HG02943 (cell line): ENCODE data around the gene ALKBH1.
"Not testable (repeated sequence)": the region's sequence is repeated elsewhere in the genome, so short reads cannot be mapped to it uniquely, and the experiment has no call there.

Source experiments
- ATAC-seq: cut with Tn5 transposase; IDR thresholded peaks from one replicate; pipeline ENCODE4 v1.9.1; 2021; ENCODE audit warnings: mild to moderate bottlenecking, low read depth, moderate library complexity; ENCODE audit not compliant: unreplicated experiment

The ALKBH1 gene, protein sequence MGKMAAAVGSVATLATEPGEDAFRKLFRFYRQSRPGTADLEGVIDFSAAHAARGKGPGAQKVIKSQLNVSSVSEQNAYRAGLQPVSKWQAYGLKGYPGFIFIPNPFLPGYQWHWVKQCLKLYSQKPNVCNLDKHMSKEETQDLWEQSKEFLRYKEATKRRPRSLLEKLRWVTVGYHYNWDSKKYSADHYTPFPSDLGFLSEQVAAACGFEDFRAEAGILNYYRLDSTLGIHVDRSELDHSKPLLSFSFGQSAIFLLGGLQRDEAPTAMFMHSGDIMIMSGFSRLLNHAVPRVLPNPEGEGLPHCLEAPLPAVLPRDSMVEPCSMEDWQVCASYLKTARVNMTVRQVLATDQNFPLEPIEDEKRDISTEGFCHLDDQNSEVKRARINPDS

DNA sequence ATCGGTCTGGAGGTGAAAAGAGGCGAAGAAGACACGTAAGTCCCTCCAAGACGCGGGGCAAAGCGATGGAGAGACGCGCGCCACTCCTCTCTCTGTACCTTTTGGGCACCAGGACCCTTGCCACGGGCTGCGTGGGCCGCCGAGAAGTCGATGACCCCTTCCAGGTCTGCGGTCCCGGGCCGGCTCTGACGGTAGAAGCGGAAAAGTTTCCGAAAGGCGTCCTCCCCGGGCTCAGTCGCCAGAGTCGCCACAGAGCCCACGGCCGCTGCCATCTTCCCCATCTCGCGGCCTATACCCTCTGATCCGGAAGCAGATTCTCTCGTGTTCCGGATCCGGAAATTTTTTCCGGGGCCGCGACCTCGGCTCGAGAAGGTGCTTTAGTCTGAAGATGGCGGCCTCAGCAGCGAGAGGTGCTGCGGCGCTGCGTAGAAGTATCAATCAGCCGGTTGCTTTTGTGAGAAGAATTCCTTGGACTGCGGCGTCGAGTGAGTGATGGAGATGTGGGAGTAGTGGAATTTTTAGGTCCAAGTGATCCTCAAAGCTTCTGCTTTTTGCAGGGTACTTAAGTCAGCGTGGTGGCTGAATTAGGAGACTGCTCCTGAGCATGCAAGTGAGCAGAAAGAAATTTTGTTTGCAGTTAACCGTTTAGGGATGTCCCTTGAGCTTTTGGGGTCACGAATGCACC is at the start of gene ALKBH1, which contains the start of gene SLIRP:
Gene ALKBH1 (minus strand): TSS at position 300 of the 685 bp plus-strand sequence. CDS start 19 bp downstream, at position 281.
Gene SLIRP (plus strand): TSS at position 380 of the 685 bp plus-strand sequence. CDS start 9 bp downstream, at position 389.
- ATAC-seq = peak; percentile 92

DNA sequence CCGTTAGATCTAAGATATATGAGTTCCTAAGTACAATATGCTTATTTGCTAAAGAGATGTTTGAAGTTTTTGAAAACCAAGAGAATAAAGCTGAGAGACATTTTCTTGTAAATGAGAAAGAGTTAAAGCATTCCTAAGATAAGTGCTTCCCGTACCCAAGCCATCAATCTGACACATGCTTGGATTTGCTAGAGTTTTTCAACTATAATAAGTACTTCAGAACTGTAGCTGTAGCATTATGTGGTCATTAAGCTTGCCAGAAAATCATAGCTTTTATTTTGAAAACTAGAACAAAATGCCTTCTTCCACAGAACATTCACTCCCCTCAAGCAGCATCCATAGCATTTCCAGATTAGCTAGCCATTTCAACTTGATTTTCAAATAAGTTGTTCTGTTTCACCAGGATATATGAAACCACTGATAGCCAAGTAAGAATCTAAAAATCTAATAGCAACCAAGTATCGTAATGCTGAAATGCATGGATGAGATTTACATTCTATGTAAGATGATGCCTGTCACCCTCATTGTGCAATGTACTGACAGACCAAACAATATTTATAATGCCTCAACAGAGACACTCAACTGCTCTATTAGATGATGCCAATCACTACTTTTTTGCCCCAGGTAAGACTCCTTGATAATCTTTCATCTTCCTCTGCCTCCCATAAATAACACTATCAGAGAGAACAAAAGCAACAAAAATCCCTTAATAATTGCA is 45.1 kb upstream of the ALKBH1 start:
- ATAC-seq = no peak

DNA sequence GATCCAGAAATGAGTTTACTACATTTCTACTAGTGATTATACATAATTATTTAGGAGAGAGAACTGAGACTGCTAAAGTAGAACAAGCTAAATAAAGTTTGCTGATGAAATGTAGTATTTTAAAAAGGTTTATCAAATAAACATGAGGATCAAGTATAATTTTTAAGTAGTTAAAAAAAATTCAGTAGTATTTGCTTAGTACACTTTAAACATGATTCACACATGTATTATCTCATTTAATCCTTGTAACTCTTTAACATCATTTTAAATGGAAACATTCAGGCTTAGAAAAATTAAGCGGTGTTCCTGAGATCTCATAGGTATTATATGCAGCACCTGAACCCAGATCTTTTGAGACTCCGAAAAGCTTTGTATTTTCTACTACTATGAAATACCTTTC is 44.4 kb upstream of the ALKBH1 start:
- ATAC-seq = no peak

DNA sequence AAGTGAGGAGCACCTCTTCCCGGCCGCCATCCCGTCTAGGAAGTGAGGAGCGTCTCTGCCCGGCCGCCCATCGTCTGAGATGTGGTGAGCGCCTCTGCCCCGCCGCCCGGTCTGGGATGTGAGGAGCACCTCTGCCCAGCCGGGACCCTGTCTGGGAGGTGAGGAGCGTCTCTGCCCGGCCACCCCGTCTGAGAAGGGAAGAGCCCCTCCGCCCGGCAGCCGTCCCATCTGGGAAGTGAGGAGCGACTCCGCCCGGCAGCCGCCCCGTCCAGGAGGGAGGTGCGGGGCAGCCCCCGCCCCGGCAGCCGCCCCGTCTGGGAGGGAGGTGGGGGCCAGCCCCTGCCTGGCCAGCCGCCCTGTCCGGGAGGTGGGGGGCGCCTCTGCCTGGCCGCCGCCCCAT is 39.6 kb upstream of the ALKBH1 start:
- not testable (repeated sequence) for ATAC-seq

DNA sequence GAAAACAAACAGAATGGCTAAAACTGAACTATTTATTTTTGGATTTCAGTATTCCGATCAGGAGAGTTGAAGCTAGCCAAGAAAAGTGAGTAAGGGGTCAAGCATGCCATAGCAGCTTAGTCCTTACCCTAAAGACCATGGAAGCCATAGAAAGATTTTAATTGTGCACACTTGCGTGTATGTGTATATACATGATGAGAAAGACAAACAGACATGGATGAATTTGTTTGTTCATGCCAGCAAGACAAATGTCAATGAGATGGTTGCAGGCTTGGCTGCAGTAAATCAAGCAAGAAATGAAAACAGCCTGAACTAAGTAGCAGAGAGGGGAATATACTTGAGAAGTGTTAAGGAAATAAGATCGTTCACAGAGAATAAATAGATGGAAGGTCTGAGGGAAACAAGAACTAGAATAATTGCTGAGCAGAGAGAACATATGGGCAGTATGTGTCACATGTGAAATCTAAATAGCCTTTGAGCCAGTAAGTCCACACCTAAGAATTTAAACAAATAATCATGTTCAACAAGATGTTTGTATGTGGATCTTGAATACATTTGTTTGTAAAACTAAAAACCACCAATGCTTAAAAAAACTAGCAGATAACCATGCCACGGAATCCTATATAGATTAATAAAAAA is 38.4 kb upstream of the ALKBH1 start:
- no peak for ATAC-seq

DNA sequence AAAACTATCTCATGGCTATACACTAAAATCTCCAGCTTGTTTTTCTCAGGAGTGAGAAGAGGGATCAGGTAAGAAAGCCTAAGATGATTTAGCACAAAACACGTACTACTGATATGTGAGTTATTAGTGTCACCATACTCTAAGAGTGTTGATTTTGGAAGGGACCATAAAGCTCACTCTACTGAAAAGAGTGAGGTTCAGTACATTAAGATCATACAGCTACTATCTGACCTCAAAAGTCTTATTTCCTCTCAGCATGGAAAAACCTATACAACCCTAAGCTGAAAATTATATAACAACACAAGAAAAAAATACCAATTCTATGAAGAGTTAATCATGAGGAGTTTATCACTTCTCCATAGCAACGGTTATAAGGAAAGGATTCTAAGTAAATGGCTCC is 33.6 kb upstream of the ALKBH1 start:
- ATAC-seq = no peak

DNA sequence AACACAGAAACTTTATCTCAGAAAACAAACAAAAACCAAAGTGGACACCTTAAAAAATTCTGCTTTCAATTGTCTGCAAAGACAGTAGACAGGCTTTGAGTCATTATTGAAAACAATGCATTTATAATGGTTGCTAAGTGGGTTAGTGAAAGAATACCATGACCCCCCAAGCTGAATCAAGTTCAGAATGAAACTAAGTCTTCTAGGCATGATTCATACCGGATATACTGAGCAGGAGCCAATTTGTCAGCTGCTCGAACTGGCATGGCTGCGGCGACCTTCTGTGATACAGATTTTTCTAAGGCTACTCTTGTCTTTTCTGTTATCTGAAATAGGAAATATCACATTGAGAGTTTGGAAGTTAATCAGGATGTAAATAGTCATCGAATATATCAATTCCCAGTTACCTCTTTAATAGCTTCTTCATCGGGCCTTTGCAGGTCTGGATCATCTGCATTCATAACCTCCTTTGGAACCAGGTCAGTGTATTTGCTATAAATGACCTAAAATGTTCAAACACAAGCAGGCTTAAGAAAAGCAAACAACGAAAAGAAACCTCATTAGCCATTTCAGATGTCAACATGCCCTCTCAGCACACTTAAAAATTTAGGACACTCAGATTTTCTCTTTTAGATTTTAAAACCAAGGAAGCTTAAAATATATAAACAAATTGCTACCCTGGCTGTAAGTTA is 30.9 kb upstream of the ALKBH1 start:
- no peak for ATAC-seq

DNA sequence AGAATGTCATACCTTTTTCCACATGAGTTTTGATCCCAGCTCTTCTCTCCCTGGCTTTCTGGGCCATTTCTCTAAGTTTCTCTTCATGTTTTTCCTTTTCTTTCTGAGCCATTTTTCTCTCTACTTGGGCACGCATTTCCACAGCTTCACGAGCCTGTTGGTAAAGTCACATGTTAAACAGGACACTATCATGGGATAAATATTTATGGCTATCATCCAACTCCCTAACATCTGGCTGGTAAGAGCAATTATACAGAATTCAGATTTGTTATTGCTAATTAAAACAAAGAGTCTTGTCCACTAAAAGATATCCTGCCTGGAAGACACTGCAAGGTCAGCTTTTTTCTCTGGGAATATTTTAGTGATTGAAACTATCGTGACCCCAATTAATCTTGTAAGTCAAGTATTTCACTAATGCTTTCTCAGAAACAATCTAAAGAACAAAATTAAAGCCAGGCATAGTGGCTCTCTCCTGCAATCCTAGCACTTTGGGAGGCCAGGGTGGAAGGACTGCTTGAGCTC is 23.2 kb upstream of the ALKBH1 start:
- no peak for ATAC-seq

DNA sequence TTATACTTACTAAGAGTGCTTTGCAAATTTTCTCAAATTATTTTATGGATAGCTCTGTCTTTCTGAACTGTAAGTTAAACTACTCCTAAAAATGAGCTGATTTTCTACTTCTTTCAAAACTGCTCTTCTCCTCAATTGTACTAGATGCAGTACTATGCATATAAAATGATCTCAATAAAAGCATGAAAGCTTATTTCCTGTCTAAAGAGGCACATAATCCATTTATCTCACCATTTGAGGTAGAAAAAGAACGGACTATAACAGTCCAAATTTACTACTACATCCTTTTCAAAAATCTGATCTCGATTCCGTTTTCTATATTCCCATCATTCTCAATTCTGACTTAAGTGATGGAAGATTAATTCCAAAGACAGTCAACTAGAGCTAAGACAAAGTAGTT is 14.5 kb upstream of the ALKBH1 start:
- ATAC-seq = no peak

DNA sequence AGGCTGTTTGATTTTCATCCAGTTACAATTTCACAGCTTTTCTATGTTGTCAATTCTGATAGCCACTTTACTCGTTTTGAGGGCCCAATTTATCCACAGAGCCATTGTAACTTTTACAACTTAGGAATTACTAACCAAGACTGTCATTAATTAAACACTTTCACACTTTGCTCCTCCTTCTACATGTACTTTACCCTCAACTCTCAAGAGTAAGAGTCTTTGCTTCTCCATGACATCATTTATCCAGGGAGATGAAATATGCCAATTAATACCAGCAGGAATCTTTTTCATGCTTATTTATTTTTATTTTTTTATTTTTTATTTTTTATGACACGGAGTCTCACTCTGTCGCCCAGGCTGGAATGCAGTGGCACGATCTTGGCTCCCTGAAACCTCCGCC is 13.6 kb upstream of the ALKBH1 start:
- ATAC-seq = no peak

DNA sequence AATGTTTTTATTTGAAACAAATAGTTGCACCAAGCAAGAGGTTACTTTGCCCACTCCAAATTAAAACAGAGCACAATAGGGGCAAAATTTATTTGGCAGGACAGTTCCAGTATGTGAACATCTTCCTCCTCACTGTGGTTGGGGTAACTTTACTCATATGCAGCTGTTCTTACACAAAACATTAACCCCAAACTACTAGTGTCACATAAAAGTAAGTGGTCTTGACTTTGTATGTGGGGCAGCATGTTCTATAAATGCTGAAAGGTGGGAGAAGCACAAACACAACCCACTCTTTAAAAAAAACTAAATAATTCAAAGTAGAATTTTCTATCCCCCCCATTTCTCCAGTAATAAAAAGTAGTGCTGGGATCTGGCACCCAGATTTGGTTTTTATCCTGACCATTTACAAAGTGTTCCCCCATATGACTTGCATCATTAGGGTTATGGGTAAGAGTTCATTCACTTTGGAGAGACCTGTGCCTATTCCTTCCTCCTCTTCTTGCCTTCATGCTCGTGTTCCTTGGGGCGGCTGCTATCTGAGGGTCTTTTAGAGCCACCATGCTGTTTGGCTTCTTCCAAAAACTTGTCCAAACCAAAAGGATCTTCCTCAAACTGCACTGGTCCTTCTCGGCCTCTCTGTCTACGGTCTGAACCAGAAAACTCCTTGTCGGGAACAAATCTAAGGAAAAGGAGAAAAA is 9.9 kb upstream of the ALKBH1 start:
- no peak for ATAC-seq

DNA sequence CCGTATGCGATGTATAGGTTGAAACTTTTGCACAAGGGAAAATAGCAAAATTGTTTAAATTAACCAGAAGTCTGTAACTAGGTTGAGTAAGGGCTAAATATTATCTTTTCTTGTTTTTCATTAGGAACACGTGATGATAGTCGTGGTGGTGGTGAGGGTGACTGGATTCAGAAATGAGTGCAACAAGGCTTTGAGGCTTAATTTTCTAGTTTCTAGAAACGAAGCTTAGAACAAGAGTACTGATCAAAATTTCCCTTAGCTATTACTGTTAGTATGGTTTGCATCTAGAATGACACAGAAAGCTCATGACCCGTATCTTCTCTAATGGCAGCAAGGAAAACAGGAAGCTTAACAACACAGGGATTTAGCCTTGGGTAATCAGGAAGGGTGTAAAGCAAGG is 7.1 kb upstream of the ALKBH1 start:
- ATAC-seq = no peak

DNA sequence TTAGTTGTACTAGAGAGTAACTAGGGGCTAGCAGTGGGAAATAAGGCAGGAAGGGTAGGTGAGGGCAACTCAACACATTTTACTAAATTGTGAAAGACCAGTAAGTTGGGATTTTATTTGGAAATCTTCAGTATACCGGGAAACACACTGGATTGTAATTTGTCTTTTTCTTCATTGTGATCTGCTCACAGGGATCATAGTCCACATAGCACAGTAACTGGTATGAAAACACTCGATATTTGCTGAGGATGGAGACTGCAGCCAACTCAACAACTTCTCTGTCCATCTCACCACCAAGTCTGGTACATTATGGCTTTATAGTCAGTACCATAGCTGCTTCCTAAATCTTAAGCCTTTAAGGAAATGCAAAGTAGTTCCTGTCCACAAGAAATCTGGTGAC is 2.5 kb upstream of the ALKBH1 start:
- no peak for ATAC-seq

DNA sequence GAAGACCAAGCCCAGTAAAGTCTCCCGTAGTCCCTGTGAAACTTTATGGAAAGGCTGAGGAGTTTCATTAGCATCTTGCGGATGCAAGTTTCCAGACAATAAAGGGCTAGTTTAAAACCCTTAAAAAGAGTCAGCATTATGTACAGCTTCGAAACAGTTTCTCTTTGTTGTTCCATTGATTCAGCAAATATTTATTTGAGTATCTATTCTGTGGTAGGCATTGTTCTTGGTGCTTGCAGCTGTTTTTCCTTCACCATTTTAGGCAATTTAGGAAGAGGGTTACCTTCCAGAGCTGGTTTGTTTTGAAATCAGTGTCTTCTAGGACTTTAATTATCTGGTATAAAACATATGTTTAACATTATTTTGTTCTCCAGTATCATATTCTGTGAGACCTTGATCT is 1.6 kb upstream of the ALKBH1 start:
- no peak for ATAC-seq

DNA sequence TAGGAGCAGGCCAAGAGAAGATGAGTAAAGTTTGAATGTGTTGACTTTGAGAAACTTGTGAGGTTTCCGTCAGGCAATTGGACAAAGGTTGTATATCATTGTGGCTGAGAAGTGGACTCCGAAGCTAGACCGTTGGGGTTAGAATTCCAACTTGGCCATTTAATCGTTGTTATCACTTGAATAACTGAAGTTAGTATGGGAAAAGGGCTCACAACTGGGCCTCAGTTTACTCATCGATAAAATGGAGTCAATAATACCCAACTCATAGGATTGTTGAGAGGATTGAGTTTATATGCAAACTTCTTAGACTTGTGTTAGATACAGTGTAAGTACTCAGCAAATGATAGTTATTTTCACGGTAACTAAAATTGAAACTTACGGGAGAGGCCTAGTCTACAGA is 926 bp upstream of the ALKBH1 start:
- no peak for ATAC-seq

DNA sequence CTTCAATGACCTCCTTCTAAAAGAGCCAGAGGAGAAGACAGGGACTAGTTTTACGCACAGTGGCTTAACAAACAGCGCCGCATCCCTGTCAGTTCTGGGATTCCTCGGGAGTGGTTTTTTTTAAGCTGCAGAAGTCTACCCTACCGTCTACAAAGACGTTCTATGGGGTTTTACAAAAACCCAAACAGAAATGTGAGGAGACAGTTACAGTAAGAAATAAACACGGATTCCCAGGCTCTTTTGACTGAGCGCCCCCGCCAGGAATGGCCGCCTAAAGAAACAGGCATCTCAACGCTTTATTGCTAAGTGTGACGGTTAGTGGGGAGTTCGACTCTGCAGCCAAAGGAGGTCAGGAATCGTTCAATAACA is 484 bp downstream of the ALKBH1 start:
- ATAC-seq = peak; percentile 17

DNA sequence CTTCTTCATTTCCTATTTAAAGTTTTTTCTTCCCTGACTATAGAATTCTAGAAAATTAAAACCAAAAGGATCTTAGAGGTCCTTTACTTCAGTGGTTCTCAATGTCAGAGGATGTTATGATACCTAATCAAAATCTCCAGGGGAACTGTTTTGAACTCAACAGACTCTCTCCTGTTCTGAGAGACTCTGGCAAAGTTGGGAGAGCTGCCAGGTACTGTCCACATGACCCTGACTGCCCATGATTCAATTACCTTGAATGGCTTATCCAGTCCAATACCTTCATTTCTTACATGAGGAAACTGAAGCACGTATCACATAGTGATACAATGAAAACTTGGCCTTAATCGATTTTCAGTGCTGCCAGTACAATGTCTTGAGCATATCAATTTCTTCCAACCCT is 16.6 kb downstream of the ALKBH1 start:
- no peak for ATAC-seq

DNA sequence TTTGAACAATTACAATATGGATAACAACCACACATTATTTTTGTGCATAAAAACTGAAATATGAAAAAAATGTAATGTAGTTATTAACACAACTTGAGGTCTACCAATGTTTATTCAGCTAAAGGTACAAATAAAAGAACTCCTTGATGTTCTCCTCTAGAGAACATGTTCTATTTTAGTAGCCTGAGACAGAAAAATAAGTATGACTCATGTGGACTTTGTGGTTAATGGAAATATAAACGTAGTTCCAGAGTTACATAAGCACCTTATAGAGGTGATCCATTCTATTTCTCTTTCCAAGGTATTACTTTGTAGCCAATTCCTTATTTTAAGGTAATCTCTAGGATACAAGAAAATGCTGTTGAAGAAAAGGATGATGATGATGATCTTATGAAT is 25.7 kb downstream of the ALKBH1 start:
- no peak for ATAC-seq
